Progenitor cell of endocrine pancreas (in vitro differentiated cells): ENCODE data around the gene TMEM271. TPM values are rescaled to one million over a fixed set of nuclear protein-coding genes. Genes with fewer than 3 reads are reported as not detected.
"Not testable (repeated sequence)": the region's sequence is repeated elsewhere in the genome, so short reads cannot be mapped to it uniquely, and the experiment has no call there.

Experiments
- DNase-seq: peaks from one replicate; pipeline ENCODE4 v3.0.0; 2021; ENCODE audit warnings: low spot score; ENCODE audit not compliant: unreplicated experiment
- H3K27ac Mint-ChIP-seq: 2 replicates; pipeline ENCODE4 v1.8.0; 2021; ENCODE audit warnings: mild to moderate bottlenecking, moderate library complexity, mixed read lengths
- H3K27me3 Mint-ChIP-seq: 2 replicates; pipeline ENCODE4 v1.8.0; 2021; ENCODE audit warnings: mixed read lengths
- H3K36me3 Mint-ChIP-seq: 2 replicates; pipeline ENCODE4 v1.8.0; 2022; ENCODE audit warnings: mixed read lengths; ENCODE audit not compliant: insufficient read depth
- H3K4me1 Mint-ChIP-seq: 2 replicates; pipeline ENCODE4 v1.8.0; 2021; ENCODE audit warnings: low read depth, mixed read lengths
- H3K4me3 Mint-ChIP-seq: 2 replicates; pipeline ENCODE4 v1.8.0; 2021; ENCODE audit warnings: low read depth, mild to moderate bottlenecking, moderate library complexity, mixed read lengths
- H3K9me3 Mint-ChIP-seq: 2 replicates; pipeline ENCODE4 v1.8.0; 2021; ENCODE audit warnings: low read depth, mixed read lengths
- CTCF ChIP-seq: fragments of 200-600 bp; sonication (generic); IDR thresholded peaks from one replicate; pipeline ENCODE4 v1.5.0; 2021; ENCODE audit warnings: antibody characterized with exemption, mild to moderate bottlenecking; ENCODE audit not compliant: unreplicated experiment
- total RNA-seq: library from RNA; stranded (reverse); gene quantifications from 2 replicates; pipeline ENCODE4 v1.2.1, GENCODE V29; 2021

TMEM271 gene
- total RNA-seq, 1 donor from 2014 or later, result not detected

DNA sequence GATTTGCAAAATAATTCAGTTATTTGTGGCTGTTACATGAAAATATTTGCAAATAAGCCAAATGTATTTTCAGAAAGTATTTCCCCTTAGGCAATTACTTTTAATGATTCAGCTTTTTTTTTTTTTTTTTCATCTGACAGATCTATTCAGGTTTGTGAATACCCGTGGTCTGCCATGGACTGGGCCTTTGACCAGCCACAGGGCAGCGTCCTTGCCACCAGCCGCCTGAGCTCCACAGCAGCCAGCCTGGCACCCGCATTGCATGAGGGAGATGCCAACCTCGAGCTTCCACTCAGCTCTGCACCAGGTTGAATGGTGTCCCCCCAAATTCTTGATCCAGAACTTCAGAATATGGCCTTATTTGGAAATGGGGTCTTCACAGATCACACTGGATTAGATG, 14.7 kb downstream of the TMEM271 start:
- TF ChIP-seq CTCF, result no peak
- peaks cover 44% of the 10 kb centered on the region for H3K9me3 Mint-ChIP-seq
- H3K27me3 Mint-ChIP-seq, result no peaks in the 10 kb centered on the region
- no peaks in the 10 kb centered on the region for H3K4me1 Mint-ChIP-seq
- H3K27ac Mint-ChIP-seq, result no peak overlapping the region
- no peak for DNase-seq
- no peaks in the 10 kb centered on the region for H3K36me3 Mint-ChIP-seq
- H3K4me3 Mint-ChIP-seq, result no peak overlapping the region

DNA sequence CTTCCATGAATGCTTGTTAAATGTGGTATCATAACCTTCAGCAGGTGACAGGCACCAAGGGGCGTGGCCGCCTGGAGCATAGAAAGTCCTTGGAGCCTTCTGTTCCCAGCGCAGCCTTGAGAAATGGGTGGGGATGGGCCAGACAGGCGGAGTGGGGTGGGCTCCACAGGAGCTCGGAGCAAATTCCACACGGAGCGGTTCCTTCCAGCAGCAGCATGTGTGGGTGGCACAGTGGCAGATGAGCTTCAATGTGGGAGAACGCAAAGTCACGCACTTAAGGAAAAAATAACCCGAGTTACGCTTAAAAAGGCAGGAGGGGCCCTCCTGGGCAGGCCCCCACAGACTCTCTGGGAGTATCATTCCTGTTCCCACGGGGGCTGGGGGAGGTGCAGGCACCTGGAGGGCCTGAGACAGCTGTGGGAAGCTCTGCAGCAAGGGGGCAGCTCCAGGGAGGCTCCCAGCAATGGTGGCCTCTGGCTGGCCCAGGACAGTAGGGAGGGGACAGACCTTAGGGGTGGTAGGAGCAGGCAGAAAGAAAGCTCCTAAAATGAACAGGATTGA, 15.3 kb downstream of the TMEM271 start:
- no peak for TF ChIP-seq CTCF
- no peak for DNase-seq
- Mint-ChIP-seq H3K4me1 (no peaks in the 10 kb centered on the region), H3K27me3 (no peaks in the 10 kb centered on the region), H3K27ac (no peak overlapping the region), H3K36me3 (no peaks in the 10 kb centered on the region), H3K9me3 (peaks cover 39% of the 10 kb centered on the region), H3K4me3 (no peak overlapping the region)

DNA sequence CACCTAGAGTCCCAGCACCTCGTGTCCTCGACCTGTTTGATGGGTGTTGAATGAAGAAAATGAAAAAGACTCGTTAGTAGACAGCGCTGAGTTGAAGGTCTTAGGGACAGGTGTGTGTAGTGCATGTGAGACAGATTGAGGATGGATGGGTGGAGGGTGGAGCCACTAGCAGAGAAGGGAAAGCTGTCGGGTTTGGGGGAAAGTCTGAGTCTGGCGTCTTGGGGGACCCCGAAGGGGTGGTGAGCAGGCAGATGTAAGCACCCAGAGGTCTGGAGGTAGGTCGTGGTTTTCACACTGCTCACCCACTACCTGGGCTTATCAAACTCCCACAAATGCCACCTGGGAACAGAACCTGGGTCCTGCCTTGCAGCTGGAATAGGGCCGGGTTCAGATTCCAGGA, 16.0 kb downstream of the TMEM271 start:
- Mint-ChIP-seq H3K27ac (no peak overlapping the region), H3K9me3 (peaks cover 32% of the 10 kb centered on the region), H3K27me3 (no peaks in the 10 kb centered on the region), H3K36me3 (no peaks in the 10 kb centered on the region), H3K4me1 (no peaks in the 10 kb centered on the region), H3K4me3 (no peak overlapping the region)
- no peak for TF ChIP-seq CTCF
- no peak for DNase-seq

DNA sequence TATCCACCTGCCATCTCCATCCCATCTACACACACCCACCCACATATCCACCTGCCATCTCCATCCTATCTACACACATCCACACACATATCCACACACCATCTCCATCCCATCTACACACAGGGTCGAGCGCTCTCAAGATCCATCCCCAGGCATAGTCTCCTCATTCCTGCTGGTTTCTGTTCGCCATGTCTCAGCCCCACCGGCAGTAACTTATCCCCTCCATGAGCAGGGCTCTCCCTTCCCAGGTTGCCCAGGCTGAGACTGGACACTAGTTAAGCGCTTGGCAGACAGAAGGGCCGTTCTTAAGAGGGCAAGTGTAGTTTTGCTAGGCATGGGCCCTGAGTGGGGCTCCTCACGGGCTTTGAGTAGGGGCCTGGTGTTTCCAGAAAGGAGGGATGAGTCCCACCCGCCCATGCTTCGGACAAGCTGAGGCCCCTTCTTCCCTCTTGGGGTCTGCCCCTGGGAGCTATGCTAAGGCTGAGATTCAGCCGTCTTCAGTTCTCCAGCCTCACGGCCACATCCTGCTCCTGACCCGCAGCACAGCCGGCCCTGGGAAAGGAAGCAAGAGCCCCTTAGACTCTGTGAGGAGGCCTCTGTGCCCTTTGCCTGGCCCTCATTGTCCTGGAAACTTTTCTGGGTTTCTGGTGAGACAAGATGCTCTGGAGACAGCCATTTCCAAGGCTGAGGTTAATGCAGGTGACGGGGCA, 20.4 kb downstream of the TMEM271 start:
- H3K27ac Mint-ChIP-seq, result no peak overlapping the region
- no peaks in the 10 kb centered on the region for H3K36me3 Mint-ChIP-seq

GRCh38 chr4:554793-555320, 21.2 kb downstream of the TMEM271 start:
- not testable (repeated sequence) for H3K4me1 Mint-ChIP-seq, H3K27me3 Mint-ChIP-seq, H3K27ac Mint-ChIP-seq, H3K4me3 Mint-ChIP-seq, H3K36me3 Mint-ChIP-seq, DNase-seq
- H3K9me3 Mint-ChIP-seq, result peaks cover 22% of the 10 kb centered on the region

More for the DNA sequence above, 20.4 kb downstream of the TMEM271 start:
- H3K4me3 Mint-ChIP-seq, result no peak overlapping the region
- DNase-seq, result no peak
- peaks cover 22% of the 10 kb centered on the region for H3K9me3 Mint-ChIP-seq
- TF ChIP-seq CTCF, result no peak
- H3K27me3 Mint-ChIP-seq, result no peaks in the 10 kb centered on the region
- H3K4me1 Mint-ChIP-seq, result no peaks in the 10 kb centered on the region

GRCh38 chr4:552019-552418, 24.1 kb downstream of the TMEM271 start:
- TF ChIP-seq CTCF, result no peak
- DNase-seq, result no peak
- H3K27ac Mint-ChIP-seq, result no peak overlapping the region
- H3K4me3 Mint-ChIP-seq, result no peak overlapping the region
- H3K4me1 Mint-ChIP-seq, result no peaks in the 10 kb centered on the region
- no peaks in the 10 kb centered on the region for H3K36me3 Mint-ChIP-seq
- peaks cover 9% of the 10 kb centered on the region for H3K27me3 Mint-ChIP-seq
- peaks cover 15% of the 10 kb centered on the region for H3K9me3 Mint-ChIP-seq

DNA sequence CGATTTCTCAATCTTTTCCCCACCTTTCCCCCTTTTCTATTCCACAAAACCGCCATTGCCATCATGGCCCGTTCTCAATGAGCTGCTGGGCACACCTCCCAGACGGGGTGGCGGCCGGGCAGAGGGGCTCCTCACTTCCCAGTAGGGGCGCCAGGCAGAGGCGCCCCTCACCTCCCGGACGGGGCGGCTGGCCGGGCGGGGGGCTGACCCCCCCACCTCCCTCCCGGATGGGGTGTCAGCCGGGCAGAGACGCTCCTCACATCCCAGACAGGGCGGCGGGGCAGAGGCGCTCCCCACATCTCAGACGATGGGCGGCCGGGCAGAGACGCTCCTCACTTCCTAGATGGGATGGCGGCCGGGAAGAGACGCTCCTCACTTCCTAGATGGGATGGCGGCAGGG, 25.8 kb downstream of the TMEM271 start:
- H3K4me1 Mint-ChIP-seq, H3K27ac Mint-ChIP-seq, DNase-seq, H3K4me3 Mint-ChIP-seq, H3K36me3 Mint-ChIP-seq: not testable (repeated sequence)
- Mint-ChIP-seq H3K9me3 (peaks cover 15% of the 10 kb centered on the region), H3K27me3 (peaks cover 17% of the 10 kb centered on the region)
